ENCODE results near the gene GFRA1. TPM values are rescaled to one million over a fixed set of nuclear protein-coding genes. Genes with fewer than 3 reads are reported as not detected.

Gene GFRA1
- total and polyA plus RNA-seq, 7 experiments from 2014 or later, result not detected

GRCh38 chr10:116306847-116307246 is 33.8 kb upstream of the GFRA1 start:
- POLR2A ChIA-PET, result no interaction called here
- Mint-ChIP-seq H3K27me3 (peaks cover 0 to 8% (median 0%) of the 10 kb centered on the region in 5 donors), H3K9me3 (peaks cover 0 to 10% (median 2%) of the 10 kb centered on the region in 11 donors), H3K4me1 (no peaks in the 10 kb centered on the region), H3K27ac (no peak overlapping the region), H3K36me3 (no peaks in the 10 kb centered on the region), H3K4me3 (no peak overlapping the region)
- no peak overlapping the region for H3K27ac ChIP-seq (ENCODE audit: low read depth, low read length)
- H3K36me3 ChIP-seq (ENCODE audit: control insufficient read depth in 2 of 3, insufficient read depth in 3 of 3, low read length in 3 of 3), result no peaks in the 10 kb centered on the region
- no peak for ATAC-seq
- no peak for DNase-seq
- no peak overlapping the region for H3K4me3 ChIP-seq (ENCODE audit: low read length)
- no peaks in the 10 kb centered on the region for H3K9me3 ChIP-seq (ENCODE audit: control insufficient read depth in 2 of 3, low read length in 3 of 3)
- no peaks in the 10 kb centered on the region for H3K27me3 ChIP-seq (ENCODE audit: control insufficient read depth in 2 of 2, insufficient read depth in 2 of 2, low read length in 2 of 2)
- CTCF ChIA-PET, result no interaction called here
- no peaks in the 10 kb centered on the region for H3K4me1 ChIP-seq (ENCODE audit: control insufficient read depth in 2 of 2, insufficient read depth in 2 of 2, low read length in 2 of 2)
- intact Hi-C loops (cut with micrococcal nuclease), result loop anchor here in 1 of 2 donors (10.0 kb wide), 1 partner anchor 62 kb away; no protein-coding TSS in a partner anchor

DNA sequence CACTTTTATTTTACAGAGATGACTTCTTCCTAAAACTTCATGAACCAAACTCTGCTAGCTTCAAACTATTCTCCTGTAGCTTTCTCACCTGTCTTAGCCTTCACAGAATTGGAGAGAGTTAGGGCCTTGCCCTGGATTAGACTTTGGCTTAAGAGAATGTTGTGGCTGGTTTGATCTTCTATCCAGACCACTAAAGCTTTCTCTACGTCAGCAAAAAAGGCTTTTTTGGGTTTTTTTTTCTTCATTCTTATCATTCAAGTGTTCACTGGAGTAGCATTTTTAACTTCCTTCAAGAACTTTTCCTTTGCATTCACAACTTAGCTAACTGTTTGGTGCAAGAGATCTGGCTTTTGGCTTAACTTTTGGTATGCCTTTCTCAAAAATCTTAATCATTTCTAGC is 31.9 kb upstream of the GFRA1 start:
- Mint-ChIP-seq H3K4me1 (no peaks in the 10 kb centered on the region), H3K27me3 (peaks cover 0 to 8% (median 0%) of the 10 kb centered on the region in 5 donors), H3K36me3 (no peaks in the 10 kb centered on the region), H3K27ac (no peak overlapping the region), H3K9me3 (peaks cover 0 to 6% (median 2%) of the 10 kb centered on the region in 11 donors), H3K4me3 (no peak overlapping the region)
- Histone ChIP-seq H3K4me3 (ENCODE audit: low read length) (no peak overlapping the region), H3K27ac (ENCODE audit: low read depth, low read length) (no peak overlapping the region), H3K4me1 (ENCODE audit: control insufficient read depth in 2 of 2, insufficient read depth in 2 of 2, low read length in 2 of 2) (no peaks in the 10 kb centered on the region), H3K36me3 (ENCODE audit: control insufficient read depth in 2 of 3, insufficient read depth in 3 of 3, low read length in 3 of 3) (no peaks in the 10 kb centered on the region), H3K9me3 (ENCODE audit: control insufficient read depth in 2 of 3, low read length in 3 of 3) (no peaks in the 10 kb centered on the region), H3K27me3 (ENCODE audit: control insufficient read depth in 2 of 2, insufficient read depth in 2 of 2, low read length in 2 of 2) (no peaks in the 10 kb centered on the region)
- intact Hi-C loops (cut with micrococcal nuclease), result loop anchor here in 1 of 2 donors (10.0 kb wide), 1 partner anchor 60 kb away; no protein-coding TSS in a partner anchor
- DNase-seq, result no peak
- no peak for ATAC-seq
- CTCF ChIA-PET, result no interaction called here
- POLR2A ChIA-PET, result no interaction called here

- ATAC-seq (no peak), DNase-seq (no peak)
- ChIA-PET CTCF (no interaction called here), POLR2A (no interaction called here)
- Histone ChIP-seq H3K27ac (ENCODE audit: low read depth, low read length) (no peak overlapping the region), H3K4me1 (ENCODE audit: control insufficient read depth in 2 of 2, insufficient read depth in 2 of 2, low read length in 2 of 2) (no peaks in the 10 kb centered on the region), H3K36me3 (ENCODE audit: control insufficient read depth in 2 of 3, insufficient read depth in 3 of 3, low read length in 3 of 3) (no peaks in the 10 kb centered on the region), H3K9me3 (ENCODE audit: control insufficient read depth in 2 of 3, low read length in 3 of 3) (no peaks in the 10 kb centered on the region), H3K27me3 (ENCODE audit: control insufficient read depth in 2 of 2, insufficient read depth in 2 of 2, low read length in 2 of 2) (no peaks in the 10 kb centered on the region), H3K4me3 (ENCODE audit: low read length) (no peak overlapping the region)
- H3K27me3 Mint-ChIP-seq, result peaks cover 0 to 17% (median 11%) of the 10 kb centered on the region in 5 donors
- H3K4me3 Mint-ChIP-seq, result no peak overlapping the region
- peaks cover 0 to 5% (median 0%) of the 10 kb centered on the region in 7 donors for H3K4me1 Mint-ChIP-seq
- H3K36me3 Mint-ChIP-seq, result no peaks in the 10 kb centered on the region
- peaks cover 0 to 9% (median 3%) of the 10 kb centered on the region in 11 donors for H3K9me3 Mint-ChIP-seq
- intact Hi-C loops (cut with micrococcal nuclease), result loop anchor here in 1 of 2 donors (10.0 kb wide), 1 partner anchor 56 kb away; no protein-coding TSS in a partner anchor
- no peak overlapping the region for H3K27ac Mint-ChIP-seq
These were observed 27.5 kb upstream of the GFRA1 start for GRCh38 chr10:116300542-116300941.

DNA sequence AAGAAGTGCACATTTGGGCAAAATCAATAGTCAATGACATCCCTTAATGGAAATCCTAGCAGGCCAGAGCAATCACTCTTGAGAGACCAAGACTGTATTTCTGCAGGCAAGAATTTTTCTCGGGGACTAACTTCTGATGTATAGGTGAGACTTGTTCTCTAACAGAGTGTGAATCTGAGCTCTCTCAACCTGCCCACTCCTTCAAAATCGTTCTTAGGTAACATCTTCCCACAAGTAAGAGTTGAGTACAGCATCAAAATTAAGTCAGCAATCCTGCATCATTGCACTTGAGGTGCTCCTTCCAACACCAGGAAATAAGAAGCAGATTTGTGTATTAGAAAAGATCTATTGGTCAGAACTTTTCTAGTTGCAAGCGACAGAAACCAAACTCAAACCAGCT is 25.6 kb upstream of the GFRA1 start:
- ATAC-seq, result no peak
- Mint-ChIP-seq H3K36me3 (no peaks in the 10 kb centered on the region), H3K4me3 (no peak overlapping the region)

GRCh38 chr10:116296291-116296721 is 23.3 kb upstream of the GFRA1 start:
- H3K36me3 ChIP-seq (ENCODE audit: control insufficient read depth in 2 of 3, insufficient read depth in 3 of 3, low read length in 3 of 3), result no peaks in the 10 kb centered on the region
- Mint-ChIP-seq H3K9me3 (peaks cover 0 to 6% (median 0%) of the 10 kb centered on the region in 11 donors), H3K36me3 (no peaks in the 10 kb centered on the region), H3K27me3 (peaks cover 0 to 22% (median 11%) of the 10 kb centered on the region in 5 donors), H3K4me3 (no peak overlapping the region), H3K27ac (no peak overlapping the region), H3K4me1 (peaks cover 0 to 5% (median 0%) of the 10 kb centered on the region in 7 donors)
- ChIA-PET POLR2A (no interaction called here), CTCF (no interaction called here)
- H3K27me3 ChIP-seq (ENCODE audit: control insufficient read depth in 2 of 2, insufficient read depth in 2 of 2, low read length in 2 of 2), result no peaks in the 10 kb centered on the region
- no peak overlapping the region for H3K4me3 ChIP-seq (ENCODE audit: low read length)
- intact Hi-C loops (cut with micrococcal nuclease), result no loop called here
- ATAC-seq (no peak), DNase-seq (no peak)
- H3K9me3 ChIP-seq (ENCODE audit: control insufficient read depth in 2 of 3, low read length in 3 of 3), result no peaks in the 10 kb centered on the region
- H3K27ac ChIP-seq (ENCODE audit: low read depth, low read length), result no peak overlapping the region
- no peaks in the 10 kb centered on the region for H3K4me1 ChIP-seq (ENCODE audit: control insufficient read depth in 2 of 2, insufficient read depth in 2 of 2, low read length in 2 of 2)

More for the DNA sequence above, 25.6 kb upstream of the GFRA1 start:
- peaks cover 0 to 5% (median 0%) of the 10 kb centered on the region in 7 donors for H3K4me1 Mint-ChIP-seq
- H3K4me1 ChIP-seq (ENCODE audit: control insufficient read depth in 2 of 2, insufficient read depth in 2 of 2, low read length in 2 of 2), result no peaks in the 10 kb centered on the region
- H3K27me3 ChIP-seq (ENCODE audit: control insufficient read depth in 2 of 2, insufficient read depth in 2 of 2, low read length in 2 of 2), result no peaks in the 10 kb centered on the region
- no peak overlapping the region for H3K4me3 ChIP-seq (ENCODE audit: low read length)
- H3K9me3 Mint-ChIP-seq, result peaks cover 0 to 9% (median 2%) of the 10 kb centered on the region in 11 donors
- no peak for DNase-seq
- H3K9me3 ChIP-seq (ENCODE audit: control insufficient read depth in 2 of 3, low read length in 3 of 3), result no peaks in the 10 kb centered on the region
- intact Hi-C loops (cut with micrococcal nuclease), result no loop called here
- H3K27ac ChIP-seq (ENCODE audit: low read depth, low read length), result no peak overlapping the region
- H3K27ac Mint-ChIP-seq, result no peak overlapping the region
- ChIA-PET POLR2A (no interaction called here), CTCF (no interaction called here)
- H3K27me3 Mint-ChIP-seq, result peaks cover 0 to 17% (median 11%) of the 10 kb centered on the region in 5 donors
- H3K36me3 ChIP-seq (ENCODE audit: control insufficient read depth in 2 of 3, insufficient read depth in 3 of 3, low read length in 3 of 3), result no peaks in the 10 kb centered on the region

DNA sequence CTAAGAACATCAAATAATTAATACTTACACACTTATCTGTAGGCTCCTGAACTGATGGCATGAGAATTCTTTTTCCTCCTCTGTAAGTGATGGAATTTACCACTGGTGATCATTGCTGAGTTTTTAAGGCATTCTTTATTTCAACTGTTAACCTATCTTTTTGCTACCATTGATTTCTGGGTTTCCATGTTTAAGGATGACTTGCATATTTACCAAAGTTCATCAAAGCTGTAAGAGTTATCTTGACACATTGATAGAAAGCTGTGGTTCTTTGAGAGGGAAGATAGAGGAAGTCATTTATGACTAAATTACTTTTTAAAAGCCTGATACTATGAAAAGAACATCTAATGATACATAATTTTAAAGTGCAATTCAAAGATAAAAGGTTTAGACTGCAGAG is 19.5 kb upstream of the GFRA1 start:
- intact Hi-C loops (cut with micrococcal nuclease), result no loop called here
- no peak for DNase-seq
- H3K27me3 ChIP-seq (ENCODE audit: control insufficient read depth in 2 of 2, insufficient read depth in 2 of 2, low read length in 2 of 2), result no peaks in the 10 kb centered on the region
- no peaks in the 10 kb centered on the region for H3K9me3 ChIP-seq (ENCODE audit: control insufficient read depth in 2 of 3, low read length in 3 of 3)
- H3K4me1 Mint-ChIP-seq, result peaks cover 0 to 5% (median 0%) of the 10 kb centered on the region in 7 donors
- POLR2A ChIA-PET, result no interaction called here
- no peak overlapping the region for H3K27ac ChIP-seq (ENCODE audit: low read depth, low read length)
- H3K36me3 Mint-ChIP-seq, result peaks cover 0 to 5% (median 0%) of the 10 kb centered on the region in 5 donors
- H3K36me3 ChIP-seq (ENCODE audit: control insufficient read depth in 2 of 3, insufficient read depth in 3 of 3, low read length in 3 of 3), result no peaks in the 10 kb centered on the region
- no peak overlapping the region for H3K4me3 ChIP-seq (ENCODE audit: low read length)
- H3K27me3 Mint-ChIP-seq, result peaks cover 0 to 28% (median 12%) of the 10 kb centered on the region in 5 donors
- peaks cover 0 to 8% (median 0%) of the 10 kb centered on the region in 11 donors for H3K9me3 Mint-ChIP-seq
- ATAC-seq, result no peak
- H3K27ac Mint-ChIP-seq, result no peak overlapping the region
- H3K4me3 Mint-ChIP-seq, result no peak overlapping the region
- H3K4me1 ChIP-seq (ENCODE audit: control insufficient read depth in 2 of 2, insufficient read depth in 2 of 2, low read length in 2 of 2), result no peaks in the 10 kb centered on the region
- CTCF ChIA-PET, result no interaction called here

DNA sequence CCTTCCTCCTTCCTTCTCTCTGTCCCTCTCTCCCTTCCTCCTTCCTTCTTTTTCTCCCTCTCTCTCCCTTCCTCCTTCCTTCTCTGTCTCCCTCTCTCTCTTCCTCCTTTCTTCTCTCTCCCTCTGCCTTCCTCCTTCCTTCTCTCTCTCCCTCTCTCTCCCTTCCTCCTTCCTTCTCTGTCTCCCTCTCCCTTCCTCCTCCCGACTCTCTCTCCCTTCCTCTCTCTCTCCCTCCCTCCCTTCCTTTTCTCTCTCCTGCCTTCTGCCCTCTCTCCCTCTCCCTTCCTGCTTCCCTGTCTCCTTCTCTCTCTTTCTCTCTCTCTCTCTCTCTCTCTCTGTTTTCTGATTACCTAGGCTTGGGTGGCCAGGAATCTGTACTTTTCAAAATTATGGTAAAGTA is 16.6 kb upstream of the GFRA1 start:
- intact Hi-C loops (cut with micrococcal nuclease), result loop anchor here in 1 of 2 donors (5.0 kb wide), 3 partner anchors 582 to 1117 kb away; no protein-coding TSS in a partner anchor
- H3K27me3 ChIP-seq (ENCODE audit: control insufficient read depth in 2 of 2, insufficient read depth in 2 of 2, low read length in 2 of 2), result no peaks in the 10 kb centered on the region
- H3K36me3 ChIP-seq (ENCODE audit: control insufficient read depth in 2 of 3, insufficient read depth in 3 of 3, low read length in 3 of 3), result no peaks in the 10 kb centered on the region
- ChIA-PET POLR2A (no interaction called here), CTCF (interaction anchor here (0.6 kb wide), 1 partner anchor 47 kb away, joined by 5 read pairs; no protein-coding TSS in a partner anchor)
- H3K4me1 ChIP-seq (ENCODE audit: control insufficient read depth in 2 of 2, insufficient read depth in 2 of 2, low read length in 2 of 2), result no peaks in the 10 kb centered on the region
- no peak overlapping the region for H3K27ac Mint-ChIP-seq
- no peak overlapping the region for H3K27ac ChIP-seq (ENCODE audit: low read depth, low read length)
- peaks cover 0 to 8% (median 0%) of the 10 kb centered on the region in 11 donors for H3K9me3 Mint-ChIP-seq
- no peak for ATAC-seq
- peaks cover 0 to 16% (median 6%) of the 10 kb centered on the region in 5 donors for H3K27me3 Mint-ChIP-seq
- no peak overlapping the region for H3K4me3 ChIP-seq (ENCODE audit: low read length)
- no peak overlapping the region for H3K4me3 Mint-ChIP-seq
- peaks cover 0 to 2% (median 0%) of the 10 kb centered on the region in 7 donors for H3K4me1 Mint-ChIP-seq
- no peaks in the 10 kb centered on the region for H3K9me3 ChIP-seq (ENCODE audit: control insufficient read depth in 2 of 3, low read length in 3 of 3)
- peaks cover 0 to 5% (median 0%) of the 10 kb centered on the region in 5 donors for H3K36me3 Mint-ChIP-seq
- no peak for DNase-seq
